H1 (cell line): ENCODE measurements around the gene CERT1. TPM values are rescaled to one million over a fixed set of nuclear protein-coding genes. Genes with fewer than 3 reads are reported as not detected.

Source experiments
- CTCF ChIA-PET: fragments of 300-600 bp; sonication (Branson Sonifier 250); formaldehyde crosslinking; loops from one replicate; lab custom pipeline; 2021; ENCODE audit not compliant: partially characterized antibody; lab: Charles Lee
- POLR2A ChIA-PET: fragments of 300-600 bp; sonication (Branson Sonifier 250); formaldehyde crosslinking; loops from one replicate; lab custom pipeline; 2021; ENCODE audit warnings: inconsistent platforms; ENCODE audit not compliant: partially characterized antibody; lab: Charles Lee
- DNase-seq, 2 experiments: peaks; one replicate each; pipeline versions ENCODE4 v3.0.0 to v3.0.0-alpha.2; 2010 to 2022; ENCODE audit warnings: low spot score in 2 of 2, low read depth in 1 of 2, mixed read lengths in 1 of 2
- FAIRE-seq: peaks from 2 replicates; lab custom pipeline; 2011; peaks lifted over from hg19 to GRCh38; lab: Jason Lieb, UNC
- H2AFZ ChIP-seq: 2 replicates; pipeline ENCODE4 v1.8.1; 2012; ENCODE audit warnings: low read length, inconsistent platforms
- H2AK5ac ChIP-seq: 2 replicates; pipeline ENCODE4 v1.6.1; 2013; ENCODE audit warnings: low read depth, low read length
- H2BK120ac ChIP-seq: replicated peaks from 2 replicates; pipeline ENCODE3; 2013; ENCODE audit warnings: low read depth, low read length, inconsistent platforms
- H2BK12ac ChIP-seq: 2 replicates; pipeline ENCODE4 v1.6.1; 2013; ENCODE audit warnings: low read depth, low read length
- H2BK15ac ChIP-seq: 2 replicates; pipeline ENCODE4 v1.6.1; 2013; ENCODE audit warnings: low read length
- H2BK20ac ChIP-seq: 2 replicates; pipeline ENCODE4 v1.6.1; 2013; ENCODE audit warnings: low read length
- H2BK5ac ChIP-seq: 2 replicates; pipeline ENCODE4 v1.6.1; 2013; ENCODE audit warnings: low read depth, low read length
- H3K14ac ChIP-seq: 2 replicates; pipeline ENCODE4 v1.6.1; 2013; ENCODE audit warnings: inconsistent platforms; ENCODE audit not compliant: insufficient read length
- H3K18ac ChIP-seq: 2 replicates; pipeline ENCODE4 v1.6.1; 2013; ENCODE audit warnings: low read length; ENCODE audit errors: extremely low read depth
- H3K23ac ChIP-seq: 2 replicates; pipeline ENCODE4 v1.6.1; 2013; ENCODE audit warnings: inconsistent platforms; ENCODE audit not compliant: insufficient read length
- H3K23me2 ChIP-seq: 2 replicates; pipeline ENCODE4 v1.6.1; 2013; ENCODE audit warnings: low read depth, low read length
- H3K27ac ChIP-seq: 2 replicates; pipeline ENCODE4 v1.6.1; 2011; ENCODE audit warnings: low read depth, low read length, inconsistent platforms
- H3K27me3 ChIP-seq, 4 experiments: replicated peaks in 1 of 4; 1 replicate in 1 of 4; 2 replicates in 3 of 4; pipeline versions ENCODE4 v1.6.1 to v1.8.1; 2011 to 2013; ENCODE audit warnings: low read length in 3 of 4, mild to moderate bottlenecking in 3 of 4, inconsistent platforms in 2 of 4, mixed read lengths in 2 of 4, moderate library complexity in 1 of 4; ENCODE audit not compliant: control insufficient read depth in 3 of 4, insufficient read depth in 3 of 4; ENCODE audit errors: extremely low read depth in 1 of 4
- H3K36me3 ChIP-seq, 4 experiments: 2 replicates each; pipeline versions ENCODE4 v1.6.1 to v1.8.1; 2011 to 2013; ENCODE audit warnings: mild to moderate bottlenecking in 4 of 4, low read length in 3 of 4, moderate library complexity in 2 of 4, control low read depth in 1 of 4, inconsistent platforms in 1 of 4; ENCODE audit not compliant: insufficient read depth in 4 of 4, control insufficient read depth in 2 of 4
- H3K4ac ChIP-seq: replicated peaks from 2 replicates; pipeline ENCODE3; 2013; ENCODE audit warnings: low read length, low read depth, mixed read lengths, inconsistent platforms; ENCODE audit not compliant: insufficient read length
- H3K4me1 ChIP-seq, 4 experiments: replicated peaks in 1 of 4; 1 replicate in 1 of 4; 2 replicates in 3 of 4; pipeline versions ENCODE4 v1.6.1 to v1.8.1; 2011 to 2013; ENCODE audit warnings: low read length in 3 of 4, inconsistent platforms in 2 of 4, mixed read lengths in 1 of 4; ENCODE audit not compliant: insufficient read depth in 4 of 4, control insufficient read depth in 3 of 4
- H3K4me2 ChIP-seq, 2 experiments: 2 replicates each; pipeline versions ENCODE4 v1.6.1 to v1.8.1; 2011 to 2013; ENCODE audit warnings: low read depth in 2 of 2, low read length in 2 of 2, control low read depth in 1 of 2, inconsistent platforms in 1 of 2, mild to moderate bottlenecking in 1 of 2; ENCODE audit not compliant: insufficient read depth in 1 of 2
- H3K4me3 ChIP-seq, 4 experiments: fragments of 200-600, 300-600 bp in 1 of 4; sonication (generic), shearing (Covaris generic), sonication (Bioruptor Twin) in 1 of 4; 2 replicates each; pipeline versions ENCODE4 v1.5.1 to v1.8.1; 2011 to 2016; ENCODE audit warnings: low read length in 4 of 4, low read depth in 3 of 4, control low read depth in 2 of 4, inconsistent platforms in 2 of 4, mild to moderate bottlenecking in 2 of 4, mixed read lengths in 1 of 4, moderate library complexity in 1 of 4; ENCODE audit not compliant: insufficient read depth in 2 of 4; ENCODE audit errors: extremely low read depth in 1 of 4
- H3K56ac ChIP-seq: replicated peaks from 2 replicates; pipeline ENCODE3; 2013; ENCODE audit warnings: low read depth, mild to moderate bottlenecking, mixed read lengths, low read length, inconsistent platforms; ENCODE audit not compliant: insufficient read length
- H3K79me1 ChIP-seq: 2 replicates; pipeline ENCODE4 v1.6.1; 2013; ENCODE audit warnings: low read depth, low read length, control low read depth
- H3K79me2 ChIP-seq, 2 experiments: 2 replicates each; pipeline versions ENCODE4 v1.6.1 to v1.8.1; 2012 to 2013; ENCODE audit warnings: low read length in 2 of 2, mild to moderate bottlenecking in 2 of 2, inconsistent platforms in 1 of 2; ENCODE audit not compliant: insufficient read depth in 2 of 2, control insufficient read depth in 1 of 2
- H3K9ac ChIP-seq, 4 experiments: replicated peaks in 1 of 4; 1 replicate in 1 of 4; 2 replicates in 3 of 4; pipeline versions ENCODE4 v1.6.1 to v1.8.1; 2011 to 2013; ENCODE audit warnings: low read depth in 3 of 4, low read length in 3 of 4, control low read depth in 2 of 4, mild to moderate bottlenecking in 2 of 4, moderate library complexity in 2 of 4, inconsistent platforms in 1 of 4; ENCODE audit errors: extremely low read depth in 1 of 4
- H3K9me3 ChIP-seq, 2 experiments: 2 replicates each; pipeline versions ENCODE4 v1.6.1 to v1.8.1; 2012 to 2013; ENCODE audit warnings: mild to moderate bottlenecking in 2 of 2, moderate library complexity in 2 of 2, control low read depth in 1 of 2, inconsistent platforms in 1 of 2, low read depth in 1 of 2, low read length in 1 of 2, mixed read lengths in 1 of 2; ENCODE audit not compliant: insufficient read depth in 2 of 2
- H4K20me1 ChIP-seq, 2 experiments: replicated peaks in 1 of 2; 2 replicates each; pipeline versions ENCODE3 to v1.8.1; 2011 to 2013; ENCODE audit warnings: inconsistent platforms in 2 of 2, low read length in 2 of 2, mild to moderate bottlenecking in 1 of 2; ENCODE audit not compliant: insufficient read depth in 2 of 2, control insufficient read depth in 1 of 2
- H4K5ac ChIP-seq: 2 replicates; pipeline ENCODE4 v1.6.1; 2013; ENCODE audit warnings: low read length, low read depth, mixed read lengths, inconsistent platforms; ENCODE audit not compliant: insufficient read length
- H4K8ac ChIP-seq: 2 replicates; pipeline ENCODE4 v1.8.0; 2013; ENCODE audit warnings: mild to moderate bottlenecking, moderate library complexity, low read length, inconsistent platforms; ENCODE audit not compliant: insufficient read depth; ENCODE audit errors: extremely low read depth
- H4K91ac ChIP-seq: replicated peaks from 2 replicates; pipeline ENCODE3; 2013; ENCODE audit warnings: low read length, mixed read lengths, inconsistent platforms; ENCODE audit not compliant: insufficient read length
- BACH1 ChIP-seq: IDR thresholded peaks from 2 replicates; pipeline ENCODE4 v1.6.1; 2012; ENCODE audit warnings: low read length, improper control_type of control experiment
- CBX5 ChIP-seq: fragments of 300-800, 300-1000 bp; sonication (generic); IDR thresholded peaks from 2 replicates; pipeline ENCODE4 v1.7.1; 2016; ENCODE audit warnings: antibody characterized with exemption, low read length, low read depth
- EGR1 ChIP-seq: IDR thresholded peaks from 2 replicates; pipeline ENCODE4 v1.6.1; 2011; ENCODE audit warnings: low read depth, low read length, borderline replicate concordance
- EP300 ChIP-seq, 2 experiments: IDR thresholded peaks; 1 replicate in 1 of 2; 2 replicates in 1 of 2; pipeline ENCODE4 v1.6.1; 2011 to 2012; ENCODE audit warnings: low read depth in 2 of 2, low read length in 2 of 2, mild to moderate bottlenecking in 2 of 2, borderline replicate concordance in 1 of 2, inconsistent platforms in 1 of 2, moderate library complexity in 1 of 2
- FOSL1 ChIP-seq: IDR thresholded peaks from 2 replicates; pipeline ENCODE4 v1.6.1; 2011; ENCODE audit warnings: mild to moderate bottlenecking, low read depth, low read length, moderate library complexity; ENCODE audit not compliant: insufficient read depth
- JUN ChIP-seq: IDR thresholded peaks from 2 replicates; pipeline ENCODE4 v1.6.1; 2011; ENCODE audit warnings: low read depth, mild to moderate bottlenecking, improper control_type of control experiment, low read length
- JUND ChIP-seq: IDR thresholded peaks from 2 replicates; pipeline ENCODE4 v1.6.1; 2011; ENCODE audit warnings: mild to moderate bottlenecking, improper control_type of control experiment, low read length
- KDM4A ChIP-seq: IDR thresholded peaks from one replicate; pipeline ENCODE4 v1.7.1; 2012; ENCODE audit warnings: low read depth, mild to moderate bottlenecking, moderate library complexity, low read length, inconsistent platforms; ENCODE audit not compliant: severe bottlenecking
- MAFK ChIP-seq: IDR thresholded peaks from 2 replicates; pipeline ENCODE4 v1.6.1; 2012; ENCODE audit warnings: low read depth, mild to moderate bottlenecking, improper control_type of control experiment, low read length
- MAX ChIP-seq: IDR thresholded peaks from 2 replicates; pipeline ENCODE4 v1.6.1; 2012; ENCODE audit warnings: inconsistent platforms
- RAD21 ChIP-seq, 2 experiments: IDR thresholded peaks in 1 of 2; conservative IDR thresholded peaks in 1 of 2; 2 replicates each; pipeline ENCODE4 v1.6.1; 2011; ENCODE audit warnings: low read depth in 2 of 2, low read length in 2 of 2, improper control_type of control experiment in 1 of 2, inconsistent platforms in 1 of 2, mild to moderate bottlenecking in 1 of 2, moderate library complexity in 1 of 2
- SIX5 ChIP-seq: IDR thresholded peaks from 2 replicates; pipeline ENCODE4 v1.6.1; 2011; ENCODE audit warnings: mild to moderate bottlenecking, low read depth, low read length
- TAF1 ChIP-seq: IDR thresholded peaks from 2 replicates; pipeline ENCODE4 v1.6.1; 2011; ENCODE audit warnings: mild to moderate bottlenecking, low read depth, low read length
- WGBS, 2 experiments: shearing (Covaris generic) in 1 of 2; methylation state at CpG; one replicate each; pipeline versions ENCODE4 v1.1.6 to v1.1.7; 2013 to 2015; ENCODE audit warnings: low lambda C conversion rate in 2 of 2, mixed read lengths in 2 of 2, inconsistent platforms in 1 of 2, low coverage in 1 of 2, missing lambda C conversion rate in 1 of 2; ENCODE audit not compliant: insufficient replicate concordance in 2 of 2, insufficient coverage in 1 of 2, insufficient read length in 1 of 2; ENCODE audit errors: extremely low coverage in 1 of 2, missing lambda C conversion rate in 1 of 2; 5-methylcytosine and 5-hydroxymethylcytosine counted together
- polyA plus RNA-seq, 7 experiments: library from polyadenylated mRNA; depleted of rRNA in 3 of 7; stranded (reverse) in 5 of 7; unstranded in 2 of 7; fragments of >200 nt in 5 of 7; fragments of 200-250 nt in 2 of 7; gene quantifications; 1 replicate in 5 of 7; 2 replicates in 1 of 7; 4 replicates in 1 of 7; pipeline versions ENCODE4 v1.2.1 to v1.2.3, GENCODE V29; 2011 to 2013; ENCODE audit warnings: missing spikeins in 2 of 7, mixed read lengths in 2 of 7
- total RNA-seq: library from RNA; stranded (reverse); fragmentation: NEBNext Ultra II Directional; extraction: Animal tissue kit (Norgen Biotek cat#: 25700); gene quantifications from 2 replicates; pipeline ENCODE4 v1.2.1, GENCODE V29; 2021

The CERT1 gene
- total and polyA plus RNA-seq, 2 of the 8 experiments (the other 6 are each of a cell fraction or from before 2014, with no cell fraction given): 7.8 to 55.3 TPM

- Histone ChIP-seq H3K27ac (no peak overlapping the region), H3K4me2 (peak overlapping the region in 1 of 2 experiments; percentile 3; a peak in 1 of 4 replicates), H3K9me3 (no peaks in the 10 kb centered on the region), H3K79me1 (no peaks in the 10 kb centered on the region; the same call in 1 of the 2 replicates), H4K91ac (no peak overlapping the region), H2BK120ac (no peak overlapping the region), H4K5ac (no peak overlapping the region), H3K27me3 (no peaks in the 10 kb centered on the region), H3K23me2 (peaks cover 1% of the 10 kb centered on the region; the same call in 1 of the 2 replicates), H3K36me3 (no peaks in the 10 kb centered on the region), H3K23ac (no peak overlapping the region), H3K4me3 (no peak overlapping the region), H4K8ac (no peak overlapping the region), H3K4me1 (peaks cover 0 to 3% (median 1%) of the 10 kb centered on the region in 4 experiments; a peak in 3 of 7 replicates), H2BK12ac (no peak overlapping the region), H4K20me1 (no peaks in the 10 kb centered on the region), H2AFZ (no peak overlapping the region), H3K14ac (no peak overlapping the region), H3K79me2 (peaks cover 0 to 29% of the 10 kb centered on the region in 2 experiments; a peak in 2 of 4 replicates), H3K4ac (no peak overlapping the region), H3K56ac (no peak overlapping the region), H2BK15ac (no peak overlapping the region), H3K9ac (no peak overlapping the region), H2BK5ac (no peak overlapping the region), H2BK20ac (no peak overlapping the region), H2AK5ac (no peak overlapping the region), H3K18ac (no peak overlapping the region)
- DNase-seq (no peak), FAIRE-seq (no peak)
- 74% methylated on average over 8 of the region's 8 CpGs; no CpG with 5 or more reads in 1 of the 2 experiments for WGBS, 2 experiments
- ChIA-PET CTCF (interaction anchor here (1.4 kb wide), 1 partner anchor 16 kb away, joined by 4 read pairs; no protein-coding TSS in a partner anchor), POLR2A (no interaction called here)
- TF ChIP-seq JUND (no peak), BACH1 (no peak), FOSL1 (no peak), MAX (no peak), KDM4A (no peak), JUN (no peak), TAF1 (no peak), SIX5 (no peak), EP300 (IDR thresholded peaks at IDR 0.05; ENCODE audit: borderline replicate concordance in 1 of 2, low read depth in 2 of 2, low read length in 2 of 2) (no peak), MAFK (no peak), RAD21 (IDR thresholded peaks at IDR 0.05 in 1 of 2, conservative IDR thresholded peaks at IDR 0.05 in 1 of 2; ENCODE audit: low read depth in 2 of 2, low read length in 2 of 2) (no peak), EGR1 (no peak), CBX5 (no peak)
Observed at GRCh38 chr5:75460942-75461610, 50.4 kb downstream of the CERT1 start.
